Memory B cell (primary cell): ENCODE results near the gene UBASH3B.
A peak's percentile ranks its signal among the peaks of the same experiment; 100 is the strongest.

Experiments used
- ATAC-seq: fragments of 150-1000 bp; cut with Tn5 transposase; 2 replicates; pipeline ENCODE4 v1.10.0; 2021; ENCODE audit warnings: low read depth, mild to moderate bottlenecking, moderate library complexity
- DNase-seq, 2 donors: peaks; one replicate each; pipeline ENCODE4 v3.0.0; 2022; ENCODE audit warnings: low spot score in 2 of 2
- H3K27ac Mint-ChIP-seq: one replicate; pipeline ENCODE4 v1.8.0; 2022; ENCODE audit warnings: mild to moderate bottlenecking, moderate library complexity, mixed read lengths
- H3K27me3 Mint-ChIP-seq: one replicate; pipeline ENCODE4 v1.8.0; 2022; ENCODE audit warnings: mixed read lengths
- H3K36me3 Mint-ChIP-seq: one replicate; pipeline ENCODE4 v1.8.0; 2022; ENCODE audit warnings: mild to moderate bottlenecking, mixed read lengths
- H3K4me1 Mint-ChIP-seq: one replicate; pipeline ENCODE4 v1.8.0; 2022; ENCODE audit warnings: mixed read lengths
- H3K4me3 Mint-ChIP-seq: one replicate; pipeline ENCODE4 v1.8.0; 2022; ENCODE audit warnings: mild to moderate bottlenecking, moderate library complexity, mixed read lengths
- H3K9me3 Mint-ChIP-seq: one replicate; pipeline ENCODE4 v1.8.0; 2022; ENCODE audit warnings: mixed read lengths

The UBASH3B gene

GRCh38 chr11:122633219-122633829, 22.2 kb upstream of the UBASH3B start:
- peaks cover 4% of the 10 kb centered on the region for H3K4me1 Mint-ChIP-seq
- DNase-seq, result peak in 1 of 2 donors; percentile 10
- no peaks in the 10 kb centered on the region for H3K9me3 Mint-ChIP-seq
- H3K4me3 Mint-ChIP-seq, result no peak overlapping the region
- H3K36me3 Mint-ChIP-seq, result no peaks in the 10 kb centered on the region
- H3K27me3 Mint-ChIP-seq, result peaks cover 8% of the 10 kb centered on the region
- H3K27ac Mint-ChIP-seq, result no peak overlapping the region
- ATAC-seq, result peak; percentile 61

DNA sequence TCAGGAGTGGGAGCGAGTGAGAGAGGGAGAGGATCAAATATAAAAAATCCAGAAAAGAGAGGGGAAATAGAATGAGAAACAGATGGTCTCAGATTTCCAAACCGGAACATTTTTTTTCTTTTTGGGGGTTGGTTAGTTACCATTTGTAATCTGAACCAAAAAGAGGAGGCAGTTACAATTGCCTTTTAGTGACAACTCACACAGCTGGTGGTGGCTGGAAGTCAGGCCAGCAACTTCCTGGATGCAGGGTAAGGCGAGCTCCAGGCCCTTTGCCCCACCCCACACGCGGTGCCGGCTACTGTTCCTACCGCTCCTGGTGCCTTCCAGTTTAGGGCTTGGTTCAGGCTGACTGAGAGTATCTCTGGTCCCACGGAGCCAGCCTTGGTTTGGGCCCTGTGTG, 21.0 kb upstream of the UBASH3B start:
- Mint-ChIP-seq H3K27me3 (peaks cover 10% of the 10 kb centered on the region), H3K4me3 (no peak overlapping the region), H3K27ac (no peak overlapping the region), H3K4me1 (no peaks in the 10 kb centered on the region), H3K36me3 (no peaks in the 10 kb centered on the region), H3K9me3 (no peaks in the 10 kb centered on the region)
- DNase-seq (no peak), ATAC-seq (no peak)

DNA sequence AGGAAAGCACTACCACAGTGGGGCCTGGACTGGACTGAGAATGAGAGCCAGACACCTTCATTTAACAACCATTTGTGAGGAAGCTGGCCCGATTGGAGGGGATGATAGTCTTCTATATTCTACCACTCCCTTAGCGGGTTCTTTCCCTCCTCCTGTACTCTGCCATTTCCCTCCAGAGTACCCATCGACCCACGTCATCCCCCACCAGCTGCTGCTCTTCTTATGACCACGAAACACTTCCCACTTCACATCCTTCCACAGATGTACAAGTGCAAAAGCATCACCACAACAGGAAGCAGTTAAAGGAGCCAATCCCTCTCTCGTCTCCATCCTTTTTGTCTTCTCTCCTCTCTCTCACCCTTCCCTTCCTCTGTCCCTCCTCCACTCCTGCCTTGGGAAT, 18.0 kb upstream of the UBASH3B start:
- no peaks in the 10 kb centered on the region for H3K4me1 Mint-ChIP-seq
- DNase-seq (no peak), ATAC-seq (peak; percentile 64)
- no peaks in the 10 kb centered on the region for H3K9me3 Mint-ChIP-seq
- H3K27me3 Mint-ChIP-seq, result peaks cover 10% of the 10 kb centered on the region
- no peak overlapping the region for H3K27ac Mint-ChIP-seq
- H3K36me3 Mint-ChIP-seq, result no peaks in the 10 kb centered on the region
- H3K4me3 Mint-ChIP-seq, result no peak overlapping the region

GRCh38 chr11:122642472-122642922, 13.0 kb upstream of the UBASH3B start:
- Mint-ChIP-seq H3K27ac (no peak overlapping the region), H3K4me1 (peaks cover 3% of the 10 kb centered on the region), H3K36me3 (no peaks in the 10 kb centered on the region), H3K4me3 (no peak overlapping the region), H3K9me3 (no peaks in the 10 kb centered on the region), H3K27me3 (peaks cover 8% of the 10 kb centered on the region)
- DNase-seq (no peak), ATAC-seq (no peak)

DNA sequence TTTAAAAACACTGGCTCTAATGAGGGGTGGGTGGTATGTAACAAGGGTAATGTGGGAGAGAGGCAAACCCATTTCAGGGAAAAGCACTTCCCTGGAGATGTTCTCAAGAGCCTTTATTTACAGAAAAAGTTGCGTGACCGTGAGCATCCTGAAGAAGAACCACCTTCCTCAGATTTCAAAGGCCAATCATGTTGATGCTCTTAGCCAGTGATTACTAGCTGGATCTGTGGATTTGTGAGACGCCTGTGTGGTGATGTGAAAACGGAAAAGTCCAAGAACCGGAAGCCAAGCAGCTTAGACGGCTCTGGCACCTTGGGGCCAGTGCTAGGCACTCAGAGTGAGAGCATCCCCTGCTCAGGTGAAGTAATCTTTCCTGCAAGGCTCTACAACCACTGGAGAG, 12.6 kb upstream of the UBASH3B start:
- Mint-ChIP-seq H3K27me3 (peaks cover 8% of the 10 kb centered on the region), H3K4me1 (peaks cover 3% of the 10 kb centered on the region), H3K27ac (no peak overlapping the region), H3K36me3 (no peaks in the 10 kb centered on the region), H3K4me3 (no peak overlapping the region), H3K9me3 (no peaks in the 10 kb centered on the region)
- no peak for ATAC-seq
- no peak for DNase-seq

DNA sequence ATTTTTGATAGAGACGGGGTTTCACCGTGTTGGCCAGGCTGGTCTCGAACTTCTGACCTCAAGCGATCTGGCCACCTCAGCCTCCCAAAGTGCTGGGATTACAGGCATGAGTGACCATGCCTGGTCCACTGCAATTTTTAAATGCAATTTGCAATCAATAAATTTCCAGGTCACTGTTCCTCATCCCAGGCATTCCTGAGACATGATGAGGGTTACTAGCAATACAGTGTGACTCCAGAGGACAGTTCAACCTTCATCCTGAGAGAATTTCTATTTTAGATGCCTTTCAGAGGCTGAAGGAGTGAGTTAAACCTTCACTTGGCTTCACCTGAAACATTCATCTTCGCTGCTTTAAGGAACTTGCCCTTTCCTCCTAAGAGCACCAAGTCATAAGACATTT, 9.7 kb upstream of the UBASH3B start:
- H3K27ac Mint-ChIP-seq, result no peak overlapping the region
- no peak overlapping the region for H3K4me3 Mint-ChIP-seq
- no peaks in the 10 kb centered on the region for H3K9me3 Mint-ChIP-seq

DNA sequence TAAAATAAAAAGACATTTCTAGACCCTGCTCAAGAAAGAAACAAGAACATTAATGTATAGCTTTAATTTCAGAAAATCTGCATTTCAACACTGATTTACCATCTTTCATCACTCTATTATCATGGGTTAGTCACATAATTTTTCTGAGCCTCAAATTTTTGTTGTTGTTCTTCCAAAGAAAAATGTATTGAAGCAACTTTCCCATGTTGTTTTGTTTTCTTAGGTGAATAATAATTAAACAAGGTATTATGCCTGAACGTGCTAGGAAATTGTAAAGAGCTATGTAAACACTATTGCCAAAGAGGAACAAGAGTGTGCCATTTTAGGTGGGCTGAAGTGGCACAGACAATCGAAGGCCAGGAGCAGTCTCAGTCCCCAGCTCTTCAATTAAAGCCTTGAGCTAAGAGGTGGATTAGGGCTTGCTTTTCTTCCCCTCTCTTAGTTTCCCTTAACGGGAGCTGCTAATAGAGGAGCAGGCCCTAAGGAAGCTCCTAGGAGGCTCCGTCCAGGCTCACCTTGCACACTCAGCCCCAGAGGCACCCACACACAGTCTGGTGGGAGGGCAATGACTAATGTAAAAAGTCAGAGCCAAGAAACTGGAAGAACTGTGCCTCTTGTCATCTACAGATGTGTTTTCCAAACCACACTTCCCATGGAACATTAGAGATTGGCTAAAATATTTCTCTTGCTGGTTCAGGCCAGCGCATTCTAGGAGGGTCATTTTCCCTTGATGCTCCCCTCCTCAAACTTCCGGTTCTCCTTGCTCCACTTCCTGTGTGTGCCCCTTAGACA, 8.8 kb upstream of the UBASH3B start:
- H3K4me1 Mint-ChIP-seq, result peaks cover 3% of the 10 kb centered on the region
- ATAC-seq (no peak), DNase-seq (no peak)
- no peaks in the 10 kb centered on the region for H3K36me3 Mint-ChIP-seq
- no peak overlapping the region for H3K4me3 Mint-ChIP-seq
- peaks cover 7% of the 10 kb centered on the region for H3K27me3 Mint-ChIP-seq
- no peaks in the 10 kb centered on the region for H3K9me3 Mint-ChIP-seq
- no peak overlapping the region for H3K27ac Mint-ChIP-seq

More for the DNA sequence above, 9.7 kb upstream of the UBASH3B start:
- DNase-seq (no peak), ATAC-seq (no peak)
- peaks cover 7% of the 10 kb centered on the region for H3K27me3 Mint-ChIP-seq
- H3K36me3 Mint-ChIP-seq, result no peaks in the 10 kb centered on the region
- H3K4me1 Mint-ChIP-seq, result peaks cover 3% of the 10 kb centered on the region

DNA sequence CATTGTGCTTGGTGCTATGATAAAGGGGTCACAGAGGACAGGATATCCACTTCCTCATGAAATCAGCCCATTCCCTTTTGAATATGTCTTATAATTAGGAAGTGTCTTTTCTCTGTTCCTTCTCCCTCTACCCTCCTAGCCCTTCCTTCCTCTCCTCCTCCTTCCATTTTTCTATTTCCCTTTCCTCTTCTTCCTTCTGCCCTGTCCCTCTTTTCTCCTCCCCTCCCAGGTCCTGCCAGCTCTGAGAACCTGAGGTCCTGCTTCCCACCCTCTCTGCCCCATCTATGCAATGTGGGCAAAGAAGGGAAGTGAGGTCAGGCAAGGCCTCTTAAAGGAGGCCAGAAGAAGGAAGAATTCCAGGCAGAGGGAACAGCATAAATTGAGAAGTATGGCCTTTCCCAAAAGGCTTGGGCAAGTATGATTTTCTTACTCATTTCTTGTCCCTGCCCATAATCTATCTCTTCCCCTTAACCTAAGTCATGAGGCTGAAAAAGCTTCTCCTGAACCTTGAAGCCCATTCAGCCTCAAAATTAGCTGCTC, 7.7 kb upstream of the UBASH3B start:
- Mint-ChIP-seq H3K4me1 (peaks cover 3% of the 10 kb centered on the region), H3K27me3 (peaks cover 2% of the 10 kb centered on the region), H3K4me3 (no peak overlapping the region), H3K36me3 (no peaks in the 10 kb centered on the region), H3K27ac (no peak overlapping the region), H3K9me3 (no peaks in the 10 kb centered on the region)
- DNase-seq (no peak), ATAC-seq (no peak)

- Mint-ChIP-seq H3K27ac (no peak overlapping the region), H3K36me3 (no peaks in the 10 kb centered on the region), H3K4me3 (no peak overlapping the region), H3K4me1 (peaks cover 3% of the 10 kb centered on the region), H3K9me3 (no peaks in the 10 kb centered on the region), H3K27me3 (peaks cover 2% of the 10 kb centered on the region)
- ATAC-seq, result no peak
- no peak for DNase-seq
Observed at GRCh38 chr11:122649116-122649515, 6.4 kb upstream of the UBASH3B start.

DNA sequence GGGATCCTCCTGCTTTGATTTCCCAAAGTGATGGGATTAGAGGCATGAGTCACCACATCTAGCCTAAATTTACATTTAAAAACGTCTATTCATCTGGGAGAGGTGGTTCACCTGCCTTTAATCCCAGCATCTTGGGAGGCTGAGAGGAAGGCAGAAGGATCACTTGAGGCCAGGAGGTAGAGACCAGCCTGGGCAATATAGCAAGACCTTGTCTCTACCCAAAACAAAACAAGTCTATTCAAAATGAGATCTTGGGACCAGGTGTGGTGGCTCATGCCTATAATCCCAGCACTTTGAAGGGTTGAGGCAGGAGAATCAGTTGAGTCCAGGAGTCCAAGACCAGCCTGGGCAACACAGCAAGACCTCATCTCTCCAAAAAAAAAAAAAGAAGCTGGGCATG, 4.9 kb upstream of the UBASH3B start:
- peaks cover 9% of the 10 kb centered on the region for H3K4me1 Mint-ChIP-seq

GRCh38 chr11:122652495-122652894, 3.0 kb upstream of the UBASH3B start:
- DNase-seq, result no peak

More for the DNA sequence above, 4.9 kb upstream of the UBASH3B start:
- Mint-ChIP-seq H3K27ac (no peak overlapping the region), H3K36me3 (no peaks in the 10 kb centered on the region), H3K27me3 (peaks cover 6% of the 10 kb centered on the region), H3K9me3 (no peaks in the 10 kb centered on the region), H3K4me3 (no peak overlapping the region)
- ATAC-seq (no peak), DNase-seq (no peak)

GRCh38 chr11:122653916-122654585, 1.5 kb upstream of the UBASH3B start:
- Mint-ChIP-seq H3K4me1 (peaks cover 10% of the 10 kb centered on the region), H3K9me3 (no peaks in the 10 kb centered on the region), H3K27ac (no peak overlapping the region), H3K36me3 (no peaks in the 10 kb centered on the region), H3K27me3 (peaks cover 5% of the 10 kb centered on the region), H3K4me3 (no peak overlapping the region)
- DNase-seq (no peak), ATAC-seq (no peak)

More at GRCh38 chr11:122652495-122652894, 3.0 kb upstream of the UBASH3B start:
- Mint-ChIP-seq H3K4me1 (peaks cover 10% of the 10 kb centered on the region), H3K27me3 (peaks cover 6% of the 10 kb centered on the region), H3K36me3 (no peaks in the 10 kb centered on the region), H3K4me3 (no peak overlapping the region), H3K27ac (no peak overlapping the region), H3K9me3 (no peaks in the 10 kb centered on the region)
- ATAC-seq, result no peak

DNA sequence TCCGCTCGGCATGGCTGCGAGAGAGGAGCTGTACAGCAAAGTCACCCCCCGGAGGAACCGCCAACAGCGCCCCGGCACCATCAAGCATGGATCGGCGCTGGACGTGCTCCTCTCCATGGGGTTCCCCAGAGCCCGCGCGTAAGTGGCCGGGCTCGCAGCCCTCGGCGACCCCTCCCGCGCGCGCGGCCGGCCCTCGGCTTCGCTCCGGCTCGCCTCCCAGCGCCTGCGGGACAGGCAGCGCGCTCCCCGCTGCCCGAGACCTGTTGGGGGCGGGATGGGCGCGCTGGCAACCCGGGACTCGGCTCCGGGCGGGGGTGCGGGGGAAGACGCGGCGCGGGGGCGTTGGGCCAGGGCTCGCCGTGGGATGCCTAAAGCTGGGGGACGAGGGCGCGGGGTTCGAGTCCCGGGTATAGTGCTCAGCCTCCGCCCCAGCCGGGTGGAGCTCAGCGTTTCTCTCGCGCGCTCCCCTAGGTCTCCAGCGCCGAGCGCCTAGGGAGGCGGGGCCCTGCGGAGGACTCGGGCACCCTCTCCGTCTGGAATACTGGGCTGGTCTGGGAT, 630 bp downstream of the UBASH3B start:
- peak; percentile 20 to 52 for DNase-seq
- peak overlapping the region; percentile 70 for H3K27ac Mint-ChIP-seq
- peaks cover 15% of the 10 kb centered on the region for H3K4me1 Mint-ChIP-seq
- peaks cover 5% of the 10 kb centered on the region for H3K27me3 Mint-ChIP-seq
- H3K4me3 Mint-ChIP-seq, result peak overlapping the region; percentile 95
- no peaks in the 10 kb centered on the region for H3K36me3 Mint-ChIP-seq
- ATAC-seq, result peak; percentile 60
- H3K9me3 Mint-ChIP-seq, result no peaks in the 10 kb centered on the region

DNA sequence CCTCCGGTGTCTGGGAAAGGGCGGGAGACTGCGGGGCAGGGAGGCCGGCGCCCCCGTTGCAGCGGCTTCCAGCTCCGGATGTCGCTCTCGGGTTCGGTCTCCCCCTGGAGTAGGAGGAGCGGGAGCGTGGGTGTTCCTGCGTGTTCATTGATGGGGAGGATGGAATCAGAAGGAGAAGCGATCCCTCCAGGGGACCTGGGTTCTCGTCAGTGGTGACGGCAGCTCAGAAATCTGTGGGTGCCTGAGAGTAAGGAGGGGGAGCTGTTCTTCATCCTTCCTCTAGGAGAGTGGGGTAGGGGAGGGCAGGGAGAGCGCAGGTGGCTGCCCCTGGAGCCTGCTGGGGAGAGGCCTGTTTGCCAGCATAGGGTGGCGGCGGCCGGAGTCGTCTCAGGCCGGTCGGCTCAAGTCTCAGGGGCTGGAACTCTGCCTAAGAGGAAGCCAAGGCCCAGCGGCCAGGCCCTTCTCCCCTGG, 1.1 kb downstream of the UBASH3B start:
- no peaks in the 10 kb centered on the region for H3K36me3 Mint-ChIP-seq
- H3K4me3 Mint-ChIP-seq, result peak overlapping the region; percentile 95
- peaks cover 15% of the 10 kb centered on the region for H3K4me1 Mint-ChIP-seq
- ATAC-seq (peak; percentile 50), DNase-seq (peak in 1 of 2 donors; percentile 30)
- peaks cover 5% of the 10 kb centered on the region for H3K27me3 Mint-ChIP-seq
- H3K27ac Mint-ChIP-seq, result peak overlapping the region; percentile 70
- H3K9me3 Mint-ChIP-seq, result no peaks in the 10 kb centered on the region
